Measurements from ENCODE around the gene TGM3.

GRCh38 chr20:2340136-2340535, 44.3 kb downstream of the TGM3 start:
- TF ChIP-seq CTCF (conservative IDR thresholded peaks at IDR 0.05; ENCODE audit: low read depth, low read length), result no peak
- TF ChIP-seq BHLHE40 (IDR thresholded peaks at IDR 0.05; ENCODE audit: low read depth, low read length), result no peak
- no peak for TF ChIP-seq RAD21 (IDR thresholded peaks at IDR 0.05; ENCODE audit: low read length)
- no peak for TF ChIP-seq MAFK (IDR thresholded peaks at IDR 0.05; ENCODE audit: low read depth, low read length)
- no peak for TF ChIP-seq POLR2A (IDR thresholded peaks at IDR 0.05; ENCODE audit: low read depth, low read length)
- no peak for TF ChIP-seq FOS (IDR thresholded peaks at IDR 0.05; ENCODE audit: low read depth, low read length)
